Measurements from ENCODE around the gene ATP13A1. TPM values are rescaled to one million over a fixed set of nuclear protein-coding genes. Genes with fewer than 3 reads are reported as not detected.

The ATP13A1 gene
- polyA plus RNA-seq, 1 experiment = 27.9 TPM

DNA sequence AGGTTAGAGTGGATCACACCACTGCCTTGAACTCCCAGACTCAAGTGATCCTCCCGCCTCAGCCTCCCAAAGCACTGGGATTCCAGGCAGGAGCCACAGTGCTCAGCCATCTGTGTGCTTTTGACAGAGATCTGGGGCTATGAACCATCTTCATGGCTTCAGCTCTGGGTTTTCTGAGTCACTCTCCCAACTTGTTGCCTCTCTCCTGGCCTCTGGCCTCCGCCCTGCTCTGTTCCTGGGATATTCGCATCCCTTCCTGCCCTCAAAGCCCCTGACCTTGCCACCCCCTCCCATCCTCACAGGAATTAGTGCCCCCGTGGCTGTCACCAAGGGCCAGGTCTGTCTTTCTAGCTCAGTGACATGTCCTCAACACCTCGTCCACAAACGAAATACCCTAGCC lies 14.3 kb downstream of the ATP13A1 start:
- Histone ChIP-seq H3K4me3 (ENCODE audit: low read depth, low read length) (no peak overlapping the region), H3K27me3 (ENCODE audit: control insufficient read depth, insufficient read depth, low read length) (no peaks in the 10 kb centered on the region), H3K36me3 (ENCODE audit: control insufficient read depth, insufficient read depth, low read length) (peaks cover 56% of the 10 kb centered on the region)
- CTCF ChIA-PET = interaction anchor here (2.4 kb wide), 1 partner anchor 117 kb away, joined by 17 read pairs; no protein-coding TSS in a partner anchor
- no peak for DNase-seq (ENCODE audit: low read depth)
- POLR2A ChIA-PET = no interaction called here
- TF ChIP-seq, protein P1, sequence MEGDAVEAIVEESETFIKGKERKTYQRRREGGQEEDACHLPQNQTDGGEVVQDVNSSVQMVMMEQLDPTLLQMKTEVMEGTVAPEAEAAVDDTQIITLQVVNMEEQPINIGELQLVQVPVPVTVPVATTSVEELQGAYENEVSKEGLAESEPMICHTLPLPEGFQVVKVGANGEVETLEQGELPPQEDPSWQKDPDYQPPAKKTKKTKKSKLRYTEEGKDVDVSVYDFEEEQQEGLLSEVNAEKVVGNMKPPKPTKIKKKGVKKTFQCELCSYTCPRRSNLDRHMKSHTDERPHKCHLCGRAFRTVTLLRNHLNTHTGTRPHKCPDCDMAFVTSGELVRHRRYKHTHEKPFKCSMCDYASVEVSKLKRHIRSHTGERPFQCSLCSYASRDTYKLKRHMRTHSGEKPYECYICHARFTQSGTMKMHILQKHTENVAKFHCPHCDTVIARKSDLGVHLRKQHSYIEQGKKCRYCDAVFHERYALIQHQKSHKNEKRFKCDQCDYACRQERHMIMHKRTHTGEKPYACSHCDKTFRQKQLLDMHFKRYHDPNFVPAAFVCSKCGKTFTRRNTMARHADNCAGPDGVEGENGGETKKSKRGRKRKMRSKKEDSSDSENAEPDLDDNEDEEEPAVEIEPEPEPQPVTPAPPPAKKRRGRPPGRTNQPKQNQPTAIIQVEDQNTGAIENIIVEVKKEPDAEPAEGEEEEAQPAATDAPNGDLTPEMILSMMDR (IDR thresholded peaks at IDR 0.05; ENCODE audit: insufficient read depth, low read depth, low read length) = no peak

DNA sequence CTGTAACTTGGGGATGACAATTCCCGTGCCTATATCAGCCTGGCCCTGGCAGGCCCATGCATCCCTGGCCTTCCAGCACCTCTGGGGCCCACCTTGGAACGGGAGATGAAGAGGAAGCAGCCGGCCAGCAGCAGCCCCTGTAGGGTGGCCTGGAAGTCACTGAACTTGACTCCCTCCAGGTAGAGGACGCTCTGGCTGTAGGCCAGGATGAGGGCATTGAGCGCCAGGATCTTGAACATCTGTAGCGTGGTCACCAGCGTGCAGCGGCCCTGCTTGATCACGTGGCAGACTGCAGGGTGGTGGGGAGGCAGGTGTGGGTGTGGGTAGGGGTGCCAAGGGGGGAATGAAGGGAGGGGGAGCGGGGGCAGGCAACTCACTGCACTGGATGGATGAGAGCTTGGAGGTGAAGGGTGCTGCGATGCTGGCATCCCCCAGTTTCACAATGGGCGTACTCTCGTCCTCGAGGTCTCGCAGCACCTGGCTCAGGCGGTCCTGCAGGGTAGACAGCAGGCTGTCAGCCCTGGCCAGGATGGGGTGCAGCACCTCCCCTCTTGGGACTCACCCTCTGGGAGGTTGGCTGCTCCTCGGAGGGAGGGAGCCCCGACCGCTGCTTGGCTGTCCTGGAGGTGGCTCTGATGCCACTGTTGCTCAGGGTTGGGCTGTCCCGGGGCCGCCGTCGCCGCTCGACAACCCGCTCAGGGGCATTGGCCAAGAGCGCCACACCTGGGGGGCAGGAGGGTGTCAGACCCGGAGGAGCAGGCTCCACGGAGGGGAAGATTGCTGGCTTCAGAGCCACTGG lies 16.2 kb downstream of the ATP13A1 start:
- no peak overlapping the region for H3K4me3 ChIP-seq (ENCODE audit: low read depth, low read length)
- TF ChIP-seq, protein P1 (IDR thresholded peaks at IDR 0.05; ENCODE audit: insufficient read depth, low read depth, low read length) = no peak
- DNase-seq (ENCODE audit: low read depth) = no peak
- H3K27me3 ChIP-seq (ENCODE audit: control insufficient read depth, insufficient read depth, low read length) = no peaks in the 10 kb centered on the region
- peaks cover 43% of the 10 kb centered on the region for H3K36me3 ChIP-seq (ENCODE audit: control insufficient read depth, insufficient read depth, low read length)
- POLR2A ChIA-PET = no interaction called here
- CTCF ChIA-PET = interaction anchor here (1.4 kb wide), 1 partner anchor 115 kb away, joined by 5 read pairs; no protein-coding TSS in a partner anchor

DNA sequence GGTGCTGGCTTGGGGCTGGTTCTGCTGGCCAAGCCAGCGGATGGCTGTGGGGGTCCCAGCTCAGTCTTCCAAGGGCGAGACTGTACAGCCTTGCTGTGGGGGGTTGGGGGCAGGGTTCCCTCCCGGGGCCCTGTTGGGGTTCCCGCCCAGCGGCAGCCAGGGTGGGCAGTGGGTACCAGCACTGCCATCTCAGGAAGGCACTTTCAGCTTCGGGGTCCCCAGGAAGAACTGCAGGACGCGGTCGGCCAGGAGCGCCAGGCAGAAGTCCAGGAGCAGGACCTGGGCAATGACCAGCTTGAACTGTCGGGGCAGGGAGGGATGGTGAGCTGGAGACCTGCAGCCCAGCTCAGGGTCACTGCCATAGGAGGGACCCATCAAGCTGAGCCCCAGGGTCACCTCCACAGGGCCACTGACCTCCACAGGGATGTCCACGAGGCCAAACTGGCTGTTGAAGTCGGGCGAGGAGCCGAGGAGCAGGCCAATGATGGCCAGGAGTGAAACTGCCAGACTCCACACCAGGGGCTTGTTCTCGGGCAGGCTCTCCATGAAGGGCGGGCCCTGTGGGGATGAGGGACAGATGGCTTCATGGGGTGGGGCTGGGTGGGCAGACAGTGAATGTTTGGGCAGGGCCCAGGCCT lies 18.1 kb downstream of the ATP13A1 start:
- CTCF ChIA-PET = interaction anchor here (0.6 to 3.2 kb wide), 5 partner anchors 9 to 137 kb away, joined by 3 to 83 read pairs (median 6); partner anchors contain the start of gene YJEFN3
- Histone ChIP-seq H3K27me3 (ENCODE audit: control insufficient read depth, insufficient read depth, low read length) (no peaks in the 10 kb centered on the region), H3K4me3 (ENCODE audit: low read depth, low read length) (no peak overlapping the region), H3K36me3 (ENCODE audit: control insufficient read depth, insufficient read depth, low read length) (peaks cover 26% of the 10 kb centered on the region)
- DNase-seq (ENCODE audit: low read depth) = no peak
- TF ChIP-seq, protein P1 (IDR thresholded peaks at IDR 0.05; ENCODE audit: insufficient read depth, low read depth, low read length) = no peak
- POLR2A ChIA-PET = no interaction called here

DNA sequence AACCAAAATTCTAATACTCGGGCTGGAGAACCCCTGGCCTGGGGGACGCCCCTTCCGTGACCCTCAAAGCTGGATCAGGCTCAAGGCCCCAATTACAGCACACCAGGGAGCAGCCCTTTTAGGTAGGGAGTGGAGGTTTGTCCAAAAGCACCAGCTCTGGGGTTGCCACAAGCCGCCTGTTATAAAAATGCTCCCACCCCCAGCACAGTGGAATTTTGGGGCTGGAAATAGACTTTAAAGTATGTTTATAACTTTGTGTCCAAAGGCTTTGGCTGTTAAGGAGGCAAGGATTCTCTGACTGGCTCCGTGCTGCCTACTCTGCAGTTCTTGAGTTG lies 19.5 kb downstream of the ATP13A1 start:
- ChIA-PET POLR2A (no interaction called here), CTCF (interaction anchor here (0.6 to 3.2 kb wide), 23 partner anchors 8 to 315 kb away, joined by 3 to 83 read pairs (median 4); partner anchors contain the start of genes CILP2, NDUFA13 and YJEFN3)
- DNase-seq (ENCODE audit: low read depth) = no peak
- H3K4me3 ChIP-seq (ENCODE audit: low read depth, low read length) = no peak overlapping the region
- TF ChIP-seq, protein P1 (IDR thresholded peaks at IDR 0.05; ENCODE audit: insufficient read depth, low read depth, low read length) = no peak
- no peaks in the 10 kb centered on the region for H3K27me3 ChIP-seq (ENCODE audit: control insufficient read depth, insufficient read depth, low read length)
- H3K36me3 ChIP-seq (ENCODE audit: control insufficient read depth, insufficient read depth, low read length) = peaks cover 22% of the 10 kb centered on the region
